ENCODE data around the gene RPRD1B. TPM values are rescaled to one million over a fixed set of nuclear protein-coding genes. Genes with fewer than 3 reads are reported as not detected.

Gene RPRD1B
- polyA plus RNA-seq, 3 donors: 3.6 to 12.3 (median 4.7) TPM

GRCh38 chr20:37991908-37992307, 41.6 kb upstream of the RPRD1B start:
- peak overlapping the region in 1 of 2 donors; percentile 84 for H3K27ac ChIP-seq (ENCODE audit: low read depth in 1 of 2, low read length in 2 of 2)
- Mint-ChIP-seq H3K27me3 (ENCODE audit: low read depth in 3 of 3) (peaks cover 0 to 3% (median 1%) of the 10 kb centered on the region in 3 donors), H3K4me1 (peaks cover 32% of the 10 kb centered on the region), H3K4me3 (no peak overlapping the region), H3K9me3 (no peaks in the 10 kb centered on the region), H3K36me3 (peaks cover 77 to 84% of the 10 kb centered on the region in 2 donors), H3K27ac (peak overlapping the region in 4 of 7 donors; percentile 89 to 97 (median 94))
- no peak overlapping the region for H3K4me3 ChIP-seq (replicated peaks in 1 of 3; ENCODE audit: low read depth in 2 of 3, low read length in 3 of 3)
- no peaks in the 10 kb centered on the region for H3K79me2 ChIP-seq (ENCODE audit: insufficient read depth, low read length)
- intact Hi-C loops (cut with micrococcal nuclease): loop anchor here (5.0 to 10.0 kb wide), 2 partner anchors 425 to 427 kb away; no protein-coding TSS in a partner anchor
- H3K9ac ChIP-seq (ENCODE audit: insufficient read depth, low read length, poor library complexity, severe bottlenecking): peak overlapping the region; percentile 2
- 100% methylated on average over 1 of the region's 4 CpGs for WGBS (ENCODE audit: insufficient coverage)
- H3K9me3 ChIP-seq (replicated peaks in 1 of 2; ENCODE audit: control insufficient read depth in 1 of 2, insufficient read depth in 1 of 2, low read length in 2 of 2): no peaks in the 10 kb centered on the region
- no peak overlapping the region for H2AFZ ChIP-seq (ENCODE audit: insufficient read depth, low read depth, low read length, poor library complexity, severe bottlenecking)
- H3K27me3 ChIP-seq (ENCODE audit: control insufficient read depth in 2 of 2, insufficient read depth in 2 of 2, low read length in 2 of 2): no peaks in the 10 kb centered on the region
- no peak for DNase-seq
- no peak overlapping the region for H3K4me2 ChIP-seq (replicated peaks; ENCODE audit: extremely low read depth, low read length, poor library complexity, severe bottlenecking)
- peaks cover 42 to 63% of the 10 kb centered on the region in 2 donors for H3K36me3 ChIP-seq (replicated peaks in 1 of 2; ENCODE audit: control insufficient read depth in 1 of 2, insufficient read depth in 2 of 2, low read length in 2 of 2)
- H4K20me1 ChIP-seq (ENCODE audit: insufficient read depth, low read length): no peaks in the 10 kb centered on the region
- TF ChIP-seq, protein P1, sequence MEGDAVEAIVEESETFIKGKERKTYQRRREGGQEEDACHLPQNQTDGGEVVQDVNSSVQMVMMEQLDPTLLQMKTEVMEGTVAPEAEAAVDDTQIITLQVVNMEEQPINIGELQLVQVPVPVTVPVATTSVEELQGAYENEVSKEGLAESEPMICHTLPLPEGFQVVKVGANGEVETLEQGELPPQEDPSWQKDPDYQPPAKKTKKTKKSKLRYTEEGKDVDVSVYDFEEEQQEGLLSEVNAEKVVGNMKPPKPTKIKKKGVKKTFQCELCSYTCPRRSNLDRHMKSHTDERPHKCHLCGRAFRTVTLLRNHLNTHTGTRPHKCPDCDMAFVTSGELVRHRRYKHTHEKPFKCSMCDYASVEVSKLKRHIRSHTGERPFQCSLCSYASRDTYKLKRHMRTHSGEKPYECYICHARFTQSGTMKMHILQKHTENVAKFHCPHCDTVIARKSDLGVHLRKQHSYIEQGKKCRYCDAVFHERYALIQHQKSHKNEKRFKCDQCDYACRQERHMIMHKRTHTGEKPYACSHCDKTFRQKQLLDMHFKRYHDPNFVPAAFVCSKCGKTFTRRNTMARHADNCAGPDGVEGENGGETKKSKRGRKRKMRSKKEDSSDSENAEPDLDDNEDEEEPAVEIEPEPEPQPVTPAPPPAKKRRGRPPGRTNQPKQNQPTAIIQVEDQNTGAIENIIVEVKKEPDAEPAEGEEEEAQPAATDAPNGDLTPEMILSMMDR (IDR thresholded peaks at IDR 0.05): no peak
- peaks cover 29 to 30% of the 10 kb centered on the region in 2 donors for H3K4me1 ChIP-seq (ENCODE audit: control insufficient read depth in 1 of 2, insufficient read depth in 2 of 2, low read length in 2 of 2)

DNA sequence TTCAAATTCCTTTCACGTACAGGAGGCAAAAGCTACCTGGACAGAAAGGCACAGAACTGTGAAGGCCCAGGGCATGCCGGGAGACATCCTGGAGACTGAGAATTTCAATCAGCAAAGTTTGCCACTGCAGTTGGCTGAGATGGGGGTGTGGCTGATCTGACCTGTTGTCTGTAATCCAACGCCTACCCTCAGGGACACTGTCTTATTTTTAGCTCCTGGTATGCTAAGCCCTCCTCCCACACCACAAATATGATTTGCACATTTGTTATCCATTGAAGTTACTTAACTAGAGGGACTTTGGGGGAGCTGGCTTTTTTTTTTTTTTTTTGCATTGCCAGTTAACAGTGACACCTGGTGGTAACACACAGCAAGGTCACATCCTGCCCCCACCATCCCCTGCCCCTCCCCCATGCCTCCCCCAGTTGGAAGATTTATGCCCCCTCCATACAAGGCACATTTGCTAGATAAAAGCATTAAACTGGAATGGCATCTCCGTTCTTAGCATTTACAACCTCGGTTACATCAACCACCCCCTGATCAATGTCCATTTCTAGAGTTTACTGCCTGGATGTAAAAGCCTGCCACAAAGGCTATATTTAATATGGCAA, 40.6 kb upstream of the RPRD1B start:
- H3K27ac ChIP-seq (ENCODE audit: low read depth in 1 of 2, low read length in 2 of 2): no peak overlapping the region
- peak overlapping the region in 4 of 7 donors; percentile 2 to 80 (median 70) for H3K27ac Mint-ChIP-seq
- peaks cover 29 to 30% of the 10 kb centered on the region in 2 donors for H3K4me1 ChIP-seq (ENCODE audit: control insufficient read depth in 1 of 2, insufficient read depth in 2 of 2, low read length in 2 of 2)
- H2AFZ ChIP-seq (ENCODE audit: insufficient read depth, low read depth, low read length, poor library complexity, severe bottlenecking): no peak overlapping the region
- H3K27me3 ChIP-seq (ENCODE audit: control insufficient read depth in 2 of 2, insufficient read depth in 2 of 2, low read length in 2 of 2): no peaks in the 10 kb centered on the region
- H3K27me3 Mint-ChIP-seq (ENCODE audit: low read depth in 3 of 3): peaks cover 0 to 3% (median 1%) of the 10 kb centered on the region in 3 donors
- intact Hi-C loops (cut with micrococcal nuclease): loop anchor here (5.0 to 10.0 kb wide), 2 partner anchors 426 to 428 kb away; no protein-coding TSS in a partner anchor
- no peak overlapping the region for H3K4me3 ChIP-seq (replicated peaks in 1 of 3; ENCODE audit: low read depth in 2 of 3, low read length in 3 of 3)
- H3K36me3 Mint-ChIP-seq: peaks cover 79 to 84% of the 10 kb centered on the region in 2 donors
- H3K4me2 ChIP-seq (replicated peaks; ENCODE audit: extremely low read depth, low read length, poor library complexity, severe bottlenecking): no peak overlapping the region
- H3K79me2 ChIP-seq (ENCODE audit: insufficient read depth, low read length): no peaks in the 10 kb centered on the region
- 100% methylated on average over 1 of the region's 5 CpGs for WGBS (ENCODE audit: insufficient coverage)
- H3K4me1 Mint-ChIP-seq: peaks cover 32% of the 10 kb centered on the region
- H3K9me3 ChIP-seq (replicated peaks in 1 of 2; ENCODE audit: control insufficient read depth in 1 of 2, insufficient read depth in 1 of 2, low read length in 2 of 2): no peaks in the 10 kb centered on the region
- TF ChIP-seq, protein P1 (IDR thresholded peaks at IDR 0.05): peak; percentile 76
- H3K9ac ChIP-seq (ENCODE audit: insufficient read depth, low read length, poor library complexity, severe bottlenecking): no peak overlapping the region
- no peaks in the 10 kb centered on the region for H3K9me3 Mint-ChIP-seq
- no peak overlapping the region for H3K4me3 Mint-ChIP-seq
- peak; percentile 6 to 26 (median 15) for DNase-seq
- H4K20me1 ChIP-seq (ENCODE audit: insufficient read depth, low read length): no peaks in the 10 kb centered on the region
- peaks cover 46 to 63% of the 10 kb centered on the region in 2 donors for H3K36me3 ChIP-seq (replicated peaks in 1 of 2; ENCODE audit: control insufficient read depth in 1 of 2, insufficient read depth in 2 of 2, low read length in 2 of 2)
